ENCODE measurements around the gene TSPAN9.

DNA sequence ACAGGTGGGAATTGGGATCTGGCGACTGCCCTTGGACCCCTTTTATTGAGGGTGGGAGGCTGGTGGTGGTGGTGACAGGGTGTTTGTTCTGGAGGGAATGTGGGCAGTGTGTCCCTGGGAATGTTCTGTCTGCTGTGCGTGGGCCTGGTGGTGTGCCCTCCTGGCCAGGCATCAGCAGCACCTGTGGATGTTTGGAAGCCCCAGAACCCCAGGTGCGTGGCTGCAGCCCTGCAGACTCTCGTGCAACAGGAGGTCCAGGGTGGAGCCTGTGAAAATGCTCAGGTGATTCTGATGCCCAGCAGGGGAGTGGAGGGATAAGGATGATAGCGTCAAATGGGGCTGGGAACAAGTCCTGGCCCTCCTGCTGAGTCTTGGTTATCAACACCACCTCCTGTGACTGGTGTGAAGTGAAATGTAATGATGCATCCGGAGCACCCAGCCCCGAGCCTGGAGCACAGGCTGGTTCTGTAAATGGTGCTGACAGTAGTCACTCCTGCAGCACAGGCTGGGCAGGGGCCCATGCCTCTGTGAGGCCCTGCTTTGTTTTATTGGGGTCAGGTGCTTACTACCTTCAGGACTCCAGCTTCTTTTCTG is 176.6 kb downstream of the TSPAN9 start:
- TF ChIP-seq, protein P1, sequence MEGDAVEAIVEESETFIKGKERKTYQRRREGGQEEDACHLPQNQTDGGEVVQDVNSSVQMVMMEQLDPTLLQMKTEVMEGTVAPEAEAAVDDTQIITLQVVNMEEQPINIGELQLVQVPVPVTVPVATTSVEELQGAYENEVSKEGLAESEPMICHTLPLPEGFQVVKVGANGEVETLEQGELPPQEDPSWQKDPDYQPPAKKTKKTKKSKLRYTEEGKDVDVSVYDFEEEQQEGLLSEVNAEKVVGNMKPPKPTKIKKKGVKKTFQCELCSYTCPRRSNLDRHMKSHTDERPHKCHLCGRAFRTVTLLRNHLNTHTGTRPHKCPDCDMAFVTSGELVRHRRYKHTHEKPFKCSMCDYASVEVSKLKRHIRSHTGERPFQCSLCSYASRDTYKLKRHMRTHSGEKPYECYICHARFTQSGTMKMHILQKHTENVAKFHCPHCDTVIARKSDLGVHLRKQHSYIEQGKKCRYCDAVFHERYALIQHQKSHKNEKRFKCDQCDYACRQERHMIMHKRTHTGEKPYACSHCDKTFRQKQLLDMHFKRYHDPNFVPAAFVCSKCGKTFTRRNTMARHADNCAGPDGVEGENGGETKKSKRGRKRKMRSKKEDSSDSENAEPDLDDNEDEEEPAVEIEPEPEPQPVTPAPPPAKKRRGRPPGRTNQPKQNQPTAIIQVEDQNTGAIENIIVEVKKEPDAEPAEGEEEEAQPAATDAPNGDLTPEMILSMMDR (IDR thresholded peaks at IDR 0.05): no peak
- TF ChIP-seq POLR2A (IDR thresholded peaks at IDR 0.05): no peak

Data from lower leg skin (tissue), 3 donors.